Mesenchymal stem cell (in vitro differentiated cells and primary cell): Measurements from ENCODE around the gene GABRG3.

ENCODE experiments used
- DNase-seq: peaks from one replicate; pipeline ENCODE4 v3.0.0-alpha.2; 2013
- H2AFZ ChIP-seq: one replicate; pipeline ENCODE4 v1.6.1; 2013; ENCODE audit warnings: low read depth, mild to moderate bottlenecking, control low read depth, inconsistent platforms, low read length, moderate library complexity
- H2AK5ac ChIP-seq: 2 replicates; pipeline ENCODE4 v1.6.1; 2013; ENCODE audit warnings: low read length, moderate library complexity, mild to moderate bottlenecking, inconsistent platforms; ENCODE audit not compliant: severe bottlenecking
- H2BK120ac ChIP-seq: one replicate; pipeline ENCODE4 v1.6.1; 2013; ENCODE audit warnings: low read depth, mild to moderate bottlenecking, inconsistent platforms, low read length, moderate library complexity
- H2BK12ac ChIP-seq, 2 experiments: one replicate each; pipeline ENCODE4 v1.6.1; 2013; ENCODE audit warnings: inconsistent platforms in 2 of 2, low read length in 2 of 2, mild to moderate bottlenecking in 2 of 2, moderate library complexity in 2 of 2, control low read depth in 1 of 2
- H2BK15ac ChIP-seq: one replicate; pipeline ENCODE4 v1.6.1; 2013; ENCODE audit warnings: mild to moderate bottlenecking, low read depth, inconsistent platforms; ENCODE audit not compliant: poor library complexity, severe bottlenecking
- H2BK5ac ChIP-seq: 2 replicates; pipeline ENCODE4 v1.6.1; 2013; ENCODE audit warnings: low read depth, mild to moderate bottlenecking, low read length, control low read depth, inconsistent platforms; ENCODE audit not compliant: poor library complexity, severe bottlenecking
- H3K14ac ChIP-seq, 2 experiments: one replicate each; pipeline ENCODE4 v1.6.1; 2013; ENCODE audit warnings: inconsistent platforms in 2 of 2, low read length in 2 of 2, control low read depth in 1 of 2, mild to moderate bottlenecking in 1 of 2, moderate library complexity in 1 of 2
- H3K18ac ChIP-seq, 2 experiments: one replicate each; pipeline ENCODE4 v1.6.1; 2013; ENCODE audit warnings: inconsistent platforms in 2 of 2, low read length in 2 of 2, control low read depth in 1 of 2, low read depth in 1 of 2, mild to moderate bottlenecking in 1 of 2
- H3K23ac ChIP-seq, 2 experiments: one replicate each; pipeline ENCODE4 v1.6.1; 2013; ENCODE audit warnings: inconsistent platforms in 2 of 2, low read length in 2 of 2, mild to moderate bottlenecking in 2 of 2, moderate library complexity in 2 of 2, control low read depth in 1 of 2
- H3K27ac ChIP-seq: 2 replicates; pipeline ENCODE4 v1.5.1; 2013; ENCODE audit warnings: mild to moderate bottlenecking, moderate library complexity, low read length, control low read depth, inconsistent platforms; ENCODE audit not compliant: poor library complexity, severe bottlenecking
- H3K27me3 ChIP-seq, 2 experiments: 2 replicates each; pipeline versions ENCODE4 v1.6.1 to v1.7.0; 2013; ENCODE audit warnings: low read length in 2 of 2, mild to moderate bottlenecking in 2 of 2, moderate library complexity in 2 of 2, control low read depth in 1 of 2, inconsistent platforms in 1 of 2; ENCODE audit not compliant: control insufficient read depth in 1 of 2, insufficient read depth in 1 of 2
- H3K36me3 ChIP-seq, 2 experiments: 2 replicates each; pipeline versions ENCODE4 v1.6.1 to v1.7.0; 2013; ENCODE audit warnings: low read length in 2 of 2, control low read depth in 1 of 2, inconsistent platforms in 1 of 2, low read depth in 1 of 2, mild to moderate bottlenecking in 1 of 2; ENCODE audit not compliant: insufficient read depth in 2 of 2, control insufficient read depth in 1 of 2
- H3K4ac ChIP-seq, 2 experiments: one replicate each; pipeline ENCODE4 v1.6.1; 2013; ENCODE audit warnings: inconsistent platforms in 2 of 2, low read length in 2 of 2, mild to moderate bottlenecking in 2 of 2, moderate library complexity in 2 of 2, control low read depth in 1 of 2, low read depth in 1 of 2
- H3K4me1 ChIP-seq: 2 replicates; pipeline ENCODE4 v1.6.1; 2013; ENCODE audit warnings: low read depth, low read length, control low read depth; ENCODE audit not compliant: control insufficient read depth, insufficient read depth
- H3K4me2 ChIP-seq: 2 replicates; pipeline ENCODE4 v1.6.1; 2013; ENCODE audit warnings: low read length, mild to moderate bottlenecking, inconsistent platforms; ENCODE audit not compliant: poor library complexity, severe bottlenecking
- H3K4me3 ChIP-seq, 2 experiments: 2 replicates each; pipeline versions ENCODE4 v1.5.1 to v1.7.0; 2013; ENCODE audit warnings: low read length in 2 of 2, mild to moderate bottlenecking in 2 of 2, control low read depth in 1 of 2, low read depth in 1 of 2; ENCODE audit not compliant: insufficient read depth in 1 of 2
- H3K79me1 ChIP-seq: replicated peaks from 2 replicates; pipeline ENCODE4 v1.6.1; 2013; ENCODE audit warnings: mild to moderate bottlenecking, control low read depth, low read length, inconsistent platforms; ENCODE audit not compliant: poor library complexity, severe bottlenecking
- H3K9ac ChIP-seq: 2 replicates; pipeline ENCODE4 v1.7.0; 2013; ENCODE audit warnings: mild to moderate bottlenecking, low read length, moderate library complexity
- H3K9me3 ChIP-seq: 2 replicates; pipeline ENCODE4 v1.7.0; 2013; ENCODE audit warnings: mild to moderate bottlenecking, low read length; ENCODE audit not compliant: control insufficient read depth
- H4K8ac ChIP-seq: one replicate; pipeline ENCODE4 v1.6.1; 2013; ENCODE audit warnings: inconsistent platforms, mild to moderate bottlenecking, low read length, moderate library complexity
- H4K91ac ChIP-seq: one replicate; pipeline ENCODE4 v1.6.1; 2013; ENCODE audit warnings: mild to moderate bottlenecking, low read length, inconsistent platforms
- WGBS: methylation state at CpG from one replicate; pipeline ENCODE4 v1.1.7; 2013; ENCODE audit warnings: mixed read lengths; 5-methylcytosine and 5-hydroxymethylcytosine counted together

Gene GABRG3

DNA sequence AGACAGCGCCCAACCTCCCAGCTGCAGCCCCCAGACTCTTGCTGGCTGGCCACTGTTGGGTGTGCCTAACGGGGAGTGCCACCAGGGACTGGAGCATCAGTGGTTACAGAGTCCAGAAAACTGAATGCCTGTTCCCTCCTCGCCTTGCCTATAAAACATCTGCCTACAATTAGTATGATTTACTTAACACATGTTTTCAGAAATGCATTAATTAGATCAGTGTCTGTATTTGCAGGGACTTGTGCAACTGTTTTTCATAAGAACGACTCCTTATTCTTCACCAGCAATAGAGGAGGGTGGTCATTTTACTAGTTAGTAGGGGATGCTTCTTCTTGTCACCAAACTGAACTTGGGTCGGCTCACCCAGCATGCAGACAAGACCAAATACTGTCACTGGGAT, 248.7 kb downstream of the GABRG3 start:
- Histone ChIP-seq H3K4me2 (no peak overlapping the region), H2AK5ac (no peak overlapping the region), H2BK120ac (no peak overlapping the region), H3K18ac (no peak overlapping the region), H3K4ac (no peak overlapping the region), H3K27ac (no peak overlapping the region), H2BK5ac (no peak overlapping the region), H4K8ac (no peak overlapping the region), H3K27me3 (no peaks in the 10 kb centered on the region), H2BK12ac (no peak overlapping the region), H2BK15ac (no peak overlapping the region), H3K14ac (no peak overlapping the region), H3K79me1 (no peaks in the 10 kb centered on the region), H3K9ac (no peak overlapping the region), H3K23ac (no peak overlapping the region), H3K4me3 (no peak overlapping the region), H3K9me3 (no peaks in the 10 kb centered on the region), H4K91ac (no peak overlapping the region), H3K4me1 (no peaks in the 10 kb centered on the region), H3K36me3 (no peaks in the 10 kb centered on the region), H2AFZ (no peak overlapping the region)
- 75% methylated on average over 4 of the region's 5 CpGs for WGBS
- no peak for DNase-seq

GRCh38 chr15:27220199-27220598, 249.2 kb downstream of the GABRG3 start:
- H3K36me3 ChIP-seq: no peaks in the 10 kb centered on the region
- H2BK5ac ChIP-seq: no peak overlapping the region
- WGBS: 44% methylated on average over 4 of the region's 4 CpGs
- H3K14ac ChIP-seq: no peak overlapping the region
- H3K4me2 ChIP-seq: no peak overlapping the region
- no peaks in the 10 kb centered on the region for H3K4me1 ChIP-seq
- no peaks in the 10 kb centered on the region for H3K79me1 ChIP-seq
- H3K27me3 ChIP-seq: no peaks in the 10 kb centered on the region
- DNase-seq: no peak
- no peak overlapping the region for H2BK15ac ChIP-seq
- H2BK12ac ChIP-seq: no peak overlapping the region
- no peak overlapping the region for H2BK120ac ChIP-seq
- H2AFZ ChIP-seq: no peak overlapping the region
- no peak overlapping the region for H3K27ac ChIP-seq
- H4K91ac ChIP-seq: no peak overlapping the region
- H3K4me3 ChIP-seq: no peak overlapping the region
- no peaks in the 10 kb centered on the region for H3K9me3 ChIP-seq
- no peak overlapping the region for H3K23ac ChIP-seq
- H3K18ac ChIP-seq: no peak overlapping the region
- no peak overlapping the region for H3K4ac ChIP-seq
- no peak overlapping the region for H4K8ac ChIP-seq
- H2AK5ac ChIP-seq: no peak overlapping the region
- no peak overlapping the region for H3K9ac ChIP-seq

DNA sequence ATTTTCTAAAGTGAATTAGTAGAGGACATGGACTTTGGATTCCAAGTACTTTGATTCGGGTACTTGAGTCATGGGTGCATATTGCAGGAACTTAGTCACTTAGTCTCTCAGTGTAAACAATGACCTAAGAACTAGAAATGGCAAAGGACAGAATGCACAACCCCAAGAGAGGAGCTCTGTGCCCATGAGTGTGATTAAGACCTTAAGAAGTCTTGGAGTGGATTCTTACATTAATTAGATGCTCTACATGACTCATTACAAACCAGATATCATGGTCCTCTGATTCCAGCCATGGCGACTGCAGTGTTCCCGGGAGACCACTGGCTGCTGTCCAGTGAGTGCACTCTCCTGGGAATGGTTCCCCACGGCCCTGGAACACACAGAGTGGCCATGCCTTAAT, 251.5 kb downstream of the GABRG3 start:
- no peak overlapping the region for H4K8ac ChIP-seq
- no peak overlapping the region for H3K9ac ChIP-seq
- no peak overlapping the region for H2BK15ac ChIP-seq
- H3K27me3 ChIP-seq: no peaks in the 10 kb centered on the region
- no peaks in the 10 kb centered on the region for H3K4me1 ChIP-seq
- no peak overlapping the region for H2BK120ac ChIP-seq
- H3K36me3 ChIP-seq: no peaks in the 10 kb centered on the region
- peak; percentile 29 for DNase-seq
- H3K4ac ChIP-seq: no peak overlapping the region
- no peak overlapping the region for H2BK5ac ChIP-seq
- H3K18ac ChIP-seq: no peak overlapping the region
- no peak overlapping the region for H3K4me3 ChIP-seq
- no peak overlapping the region for H2AK5ac ChIP-seq
- WGBS: 21% methylated on average over 4 of the region's 4 CpGs
- H3K9me3 ChIP-seq: no peaks in the 10 kb centered on the region
- no peak overlapping the region for H4K91ac ChIP-seq
- H3K27ac ChIP-seq: no peak overlapping the region
- no peak overlapping the region for H3K14ac ChIP-seq
- no peak overlapping the region for H3K4me2 ChIP-seq
- no peak overlapping the region for H3K23ac ChIP-seq
- no peak overlapping the region for H2BK12ac ChIP-seq
- H3K79me1 ChIP-seq: no peaks in the 10 kb centered on the region
- no peak overlapping the region for H2AFZ ChIP-seq

- no peak overlapping the region for H3K18ac ChIP-seq
- H2BK5ac ChIP-seq: no peak overlapping the region
- no peak overlapping the region for H4K8ac ChIP-seq
- no peak overlapping the region for H3K4me2 ChIP-seq
- no peak overlapping the region for H3K9ac ChIP-seq
- H2BK12ac ChIP-seq: no peak overlapping the region
- H3K4me1 ChIP-seq: no peaks in the 10 kb centered on the region
- DNase-seq: no peak
- no peak overlapping the region for H2BK120ac ChIP-seq
- no peaks in the 10 kb centered on the region for H3K36me3 ChIP-seq
- H4K91ac ChIP-seq: no peak overlapping the region
- no peak overlapping the region for H3K4me3 ChIP-seq
- no peaks in the 10 kb centered on the region for H3K79me1 ChIP-seq
- H2AFZ ChIP-seq: no peak overlapping the region
- H3K9me3 ChIP-seq: no peaks in the 10 kb centered on the region
- no peak overlapping the region for H2AK5ac ChIP-seq
- 55% methylated on average over 2 of the region's 2 CpGs for WGBS
- no peaks in the 10 kb centered on the region for H3K27me3 ChIP-seq
- no peak overlapping the region for H3K4ac ChIP-seq
- no peak overlapping the region for H3K14ac ChIP-seq
- H3K23ac ChIP-seq: no peak overlapping the region
- H2BK15ac ChIP-seq: no peak overlapping the region
- H3K27ac ChIP-seq: no peak overlapping the region
These were observed 252.2 kb downstream of the GABRG3 start for GRCh38 chr15:27223179-27223578.
